HepG2 (cell line): Measurements from ENCODE around the gene SAMD13. TPM values are rescaled to one million over a fixed set of nuclear protein-coding genes. Genes with fewer than 3 reads are reported as not detected.

Source experiments
- ATAC-seq: fragments of 200-7000 bp; cut with Tn5 transposase; 3 replicates; pipeline ENCODE4 v1.9.1; 2020; ENCODE audit warnings: mild to moderate bottlenecking, moderate library complexity
- BruUV-seq: library from RNA; stranded (reverse); fragments of 400-500 nt; replicated peaks from 2 replicates; lab custom pipeline; 2021; lab: Mats Ljungman, UMichigan
- CTCF ChIA-PET: fragments of 300-600 bp; formaldehyde crosslinking; extraction: SDS; loops from one replicate; lab custom pipeline; 2021; ENCODE audit warnings: low total read pairs, inconsistent platforms, low intra/inter-chr PET ratio; lab: Yijun Ruan, JAX
- POLR2A ChIA-PET: fragments of 350-600 bp; sonication (Branson Sonifier 250); formaldehyde crosslinking; loops from one replicate; lab custom pipeline; 2020; ENCODE audit warnings: antibody characterized with exemption, inconsistent platforms; lab: Yijun Ruan, JAX
- DNase-seq: peaks from one replicate; pipeline ENCODE4 v3.0.0-alpha.2; 2015; ENCODE audit warnings: low spot score
- FAIRE-seq: peaks from 3 replicates; lab custom pipeline; 2011; peaks lifted over from hg19 to GRCh38; lab: Jason Lieb, UNC
- H2AFZ ChIP-seq: one replicate; pipeline ENCODE4 v1.6.1; 2011; ENCODE audit warnings: low read length, inconsistent platforms
- H3K27ac ChIP-seq: fragments of 300-600 bp; 3 replicates; pipeline ENCODE4 v1.8.0; 2011; ENCODE audit warnings: mixed run types, mild to moderate bottlenecking, mixed read lengths, low read length, inconsistent platforms; ENCODE audit not compliant: insufficient read depth; ENCODE audit errors: extremely low read length
- H3K27me3 ChIP-seq, 2 experiments: fragments of 200-600 bp in 1 of 2; 2 replicates in 1 of 2; 3 replicates in 1 of 2; pipeline versions ENCODE4 v1.6.0 to v1.8.0; 2011; ENCODE audit warnings: low read length in 2 of 2, mild to moderate bottlenecking in 2 of 2, moderate library complexity in 2 of 2, inconsistent platforms in 1 of 2; ENCODE audit not compliant: insufficient read depth in 2 of 2, control insufficient read depth in 1 of 2
- H3K36me3 ChIP-seq, 2 experiments: fragments of 200-600 bp in 1 of 2; replicated peaks in 1 of 2; 2 replicates in 1 of 2; 3 replicates in 1 of 2; pipeline versions ENCODE4 v1.5.1 to v1.8.0; 2011; ENCODE audit warnings: low read length in 2 of 2, inconsistent platforms in 1 of 2; ENCODE audit not compliant: insufficient read depth in 2 of 2, control insufficient read depth in 1 of 2
- H3K4me1 ChIP-seq: 2 replicates; pipeline ENCODE4 v1.5.1; 2012; ENCODE audit warnings: low read length, inconsistent platforms; ENCODE audit not compliant: insufficient read depth
- H3K4me2 ChIP-seq: 2 replicates; pipeline ENCODE4 v1.6.0; 2011; ENCODE audit warnings: low read depth, low read length, inconsistent platforms
- H3K4me3 ChIP-seq, 3 experiments: fragments of 200-600 bp in 1 of 3; sonication (generic), shearing (Covaris generic) in 1 of 3; replicated peaks in 1 of 3; 2 replicates each; pipeline ENCODE4 v1.5.1; 2011 to 2016; ENCODE audit warnings: low read length in 3 of 3, inconsistent platforms in 2 of 3, low read depth in 2 of 3, mild to moderate bottlenecking in 2 of 3, control low read depth in 1 of 3, mixed read lengths in 1 of 3; ENCODE audit not compliant: insufficient read depth in 1 of 3
- H3K79me2 ChIP-seq: one replicate; pipeline ENCODE4 v1.6.1; 2011; ENCODE audit warnings: low read length, inconsistent platforms; ENCODE audit not compliant: insufficient read depth
- H3K9ac ChIP-seq: 2 replicates; pipeline ENCODE4 v1.6.0; 2011; ENCODE audit warnings: mild to moderate bottlenecking, low read depth, low read length, inconsistent platforms; ENCODE audit not compliant: insufficient read depth
- H3K9me3 ChIP-seq: 2 replicates; pipeline ENCODE4 v1.5.1; 2012; ENCODE audit warnings: mild to moderate bottlenecking, low read length
- H4K20me1 ChIP-seq: 2 replicates; pipeline ENCODE4 v1.6.0; 2011; ENCODE audit warnings: inconsistent platforms, mild to moderate bottlenecking, low read length, moderate library complexity; ENCODE audit not compliant: insufficient read depth
- AKNA ChIP-seq: sonication (generic); formaldehyde crosslinking; IDR thresholded peaks from 2 replicates; pipeline ENCODE4 v1.4.0; 2020; ENCODE audit warnings: missing genetic modification reagents, borderline replicate concordance
- ASH2L ChIP-seq: fragments of 300-600, 200-600 bp; sonication (generic); IDR thresholded peaks from 2 replicates; pipeline ENCODE4 v1.7.0; 2017; ENCODE audit warnings: low read depth, mild to moderate bottlenecking, moderate library complexity, mixed read lengths, low read length; ENCODE audit not compliant: insufficient read length
- CCDC6 ChIP-seq: sonication (generic); formaldehyde crosslinking; IDR thresholded peaks from 2 replicates; pipeline ENCODE4 v1.8.1; 2022; ENCODE audit warnings: mild to moderate bottlenecking, missing genetic modification reagents, moderate library complexity
- KMT2B ChIP-seq: IDR thresholded peaks from 2 replicates; pipeline ENCODE4 v1.6.1; 2016; ENCODE audit warnings: missing genetic modification reagents, missing compliant biosample characterization
- MAF1 ChIP-seq: sonication (generic); formaldehyde crosslinking; IDR thresholded peaks from 2 replicates; pipeline ENCODE4 v1.5.0; 2020; ENCODE audit warnings: missing genetic modification reagents, borderline replicate concordance
- NR3C1 ChIP-seq: sonication (generic); formaldehyde crosslinking; IDR thresholded peaks from 2 replicates; pipeline ENCODE4 v1.4.0; 2020; ENCODE audit warnings: missing genetic modification reagents
- PREB ChIP-seq: sonication (generic); formaldehyde crosslinking; IDR thresholded peaks from 2 replicates; pipeline ENCODE4 v1.4.0; 2020; ENCODE audit warnings: missing genetic modification reagents
- RFX1 ChIP-seq: fragments of 450-650 bp; IDR thresholded peaks from 2 replicates; pipeline ENCODE4 v1.6.1; 2017
- STAG1 ChIP-seq: sonication (generic); formaldehyde crosslinking; IDR thresholded peaks from 2 replicates; pipeline ENCODE4 v1.4.0; 2020; ENCODE audit warnings: missing genetic modification reagents
- TFAP4 ChIP-seq: sonication (generic); IDR thresholded peaks from 2 replicates; pipeline ENCODE4 v1.6.1; 2016; ENCODE audit warnings: low read depth, borderline replicate concordance
- ZNF3 ChIP-seq: IDR thresholded peaks from 2 replicates; pipeline ENCODE4 v1.7.0; 2017; ENCODE audit warnings: inconsistent platforms
- ZNF781 ChIP-seq: sonication (generic); formaldehyde crosslinking; IDR thresholded peaks from 2 replicates; pipeline ENCODE4 v1.5.1; 2020; ENCODE audit warnings: borderline replicate concordance, mild to moderate bottlenecking, missing genetic modification reagents; ENCODE audit errors: not compliant biosample characterization
- WGBS: methylation state at CpG from one replicate; pipeline ENCODE4 v1.1.6; 2017; ENCODE audit warnings: low lambda C conversion rate; 5-methylcytosine and 5-hydroxymethylcytosine counted together
- in situ Hi-C: cut with HindIII; loops from 2 replicates; pipeline ENCODE4 v1.10.0; 2017; ENCODE audit warnings: low pct_unique_long_range_greater_than_20kb; ENCODE audit not compliant: extremely low pct_ligation_motif_present
- intact Hi-C: fragments of 100-400 bp; cut with micrococcal nuclease; formaldehyde crosslinking; loops from one replicate; pipeline ENCODE4 v1.10.0; 2022; ENCODE audit not compliant: unreplicated experiment
- polyA plus RNA-seq, 8 experiments: library from polyadenylated mRNA; depleted of rRNA in 3 of 8; stranded (reverse) in 7 of 8; unstranded in 1 of 8; fragments of >200 nt; fragmentation: Illumina TruSeq in 4 of 8; extraction: Trizol in 4 of 8; gene quantifications; 2 replicates each; pipeline versions ENCODE4 v1.2.1 to v1.2.3, GENCODE V29; 2011 to 2016; ENCODE audit warnings: low read depth in 4 of 8, missing spikeins in 1 of 8, mixed read lengths in 1 of 8; ENCODE audit not compliant: insufficient read depth in 1 of 8
- total RNA-seq, 5 experiments: library from RNA; depleted of rRNA; stranded (reverse); fragments of >200 nt; fragmentation: Illumina TruSeq; extraction: Trizol; gene quantifications; 2 replicates each; pipeline ENCODE4 v1.2.3, GENCODE V29; 2016; ENCODE audit warnings: low read depth in 1 of 5
- TF ChIP-seq, protein P1 (sequence below): sonication (generic); formaldehyde crosslinking; IDR thresholded peaks from 2 replicates; pipeline ENCODE4 v1.5.1; 2020; ENCODE audit warnings: missing genetic modification reagents, mild to moderate bottlenecking, borderline replicate concordance

Gene SAMD13
- total and polyA plus RNA-seq, 2 of the 13 experiments (the other 11 are each of a cell fraction or from before 2014, with no cell fraction given): 0.09 to 0.18 TPM

DNA sequence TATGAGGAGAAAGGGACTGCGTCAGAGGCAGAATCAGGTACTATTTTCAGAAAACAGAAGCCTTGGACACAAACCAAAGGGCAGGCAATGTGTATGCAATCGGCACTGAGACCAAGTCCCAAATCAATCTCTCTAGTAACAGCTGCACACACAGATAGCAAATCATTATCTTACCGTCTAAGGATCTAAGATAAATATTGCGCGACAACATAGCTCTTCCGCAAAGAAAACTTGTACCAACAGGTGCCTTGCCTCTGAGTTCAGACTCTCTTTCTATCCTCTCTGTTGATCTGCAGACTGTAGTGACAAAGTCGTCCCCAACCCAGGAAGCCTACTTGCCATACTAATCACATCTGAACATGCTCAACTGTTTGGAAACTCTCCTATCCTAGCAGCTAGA, 22.6 kb upstream of the SAMD13 start:
- Histone ChIP-seq H3K9me3 (no peaks in the 10 kb centered on the region), H3K27me3 (no peaks in the 10 kb centered on the region), H3K9ac (no peak overlapping the region), H3K79me2 (no peaks in the 10 kb centered on the region), H3K4me3 (no peak overlapping the region), H3K4me1 (no peaks in the 10 kb centered on the region), H3K36me3 (no peaks in the 10 kb centered on the region), H4K20me1 (no peaks in the 10 kb centered on the region), H3K4me2 (no peak overlapping the region), H3K27ac (no peak overlapping the region), H2AFZ (no peak overlapping the region)
- WGBS: 0% methylated on average over 7 of the region's 7 CpGs
- CTCF ChIA-PET: no interaction called here
- FAIRE-seq (no peak), DNase-seq (no peak), ATAC-seq (peak; percentile 67)
- intact Hi-C loops: no loop called here
- TF ChIP-seq NR3C1: no peak
- no peak for TF ChIP-seq MAF1 (CRISPR knock-in tag)
- no peak for TF ChIP-seq AKNA (CRISPR knock-in tag)
- no peak for TF ChIP-seq ASH2L
- no peak for TF ChIP-seq RFX1
- no peak for TF ChIP-seq TFAP4
- TF ChIP-seq STAG1 (CRISPR knock-in tag): no peak
- no peak for TF ChIP-seq KMT2B
- TF ChIP-seq, protein P1, sequence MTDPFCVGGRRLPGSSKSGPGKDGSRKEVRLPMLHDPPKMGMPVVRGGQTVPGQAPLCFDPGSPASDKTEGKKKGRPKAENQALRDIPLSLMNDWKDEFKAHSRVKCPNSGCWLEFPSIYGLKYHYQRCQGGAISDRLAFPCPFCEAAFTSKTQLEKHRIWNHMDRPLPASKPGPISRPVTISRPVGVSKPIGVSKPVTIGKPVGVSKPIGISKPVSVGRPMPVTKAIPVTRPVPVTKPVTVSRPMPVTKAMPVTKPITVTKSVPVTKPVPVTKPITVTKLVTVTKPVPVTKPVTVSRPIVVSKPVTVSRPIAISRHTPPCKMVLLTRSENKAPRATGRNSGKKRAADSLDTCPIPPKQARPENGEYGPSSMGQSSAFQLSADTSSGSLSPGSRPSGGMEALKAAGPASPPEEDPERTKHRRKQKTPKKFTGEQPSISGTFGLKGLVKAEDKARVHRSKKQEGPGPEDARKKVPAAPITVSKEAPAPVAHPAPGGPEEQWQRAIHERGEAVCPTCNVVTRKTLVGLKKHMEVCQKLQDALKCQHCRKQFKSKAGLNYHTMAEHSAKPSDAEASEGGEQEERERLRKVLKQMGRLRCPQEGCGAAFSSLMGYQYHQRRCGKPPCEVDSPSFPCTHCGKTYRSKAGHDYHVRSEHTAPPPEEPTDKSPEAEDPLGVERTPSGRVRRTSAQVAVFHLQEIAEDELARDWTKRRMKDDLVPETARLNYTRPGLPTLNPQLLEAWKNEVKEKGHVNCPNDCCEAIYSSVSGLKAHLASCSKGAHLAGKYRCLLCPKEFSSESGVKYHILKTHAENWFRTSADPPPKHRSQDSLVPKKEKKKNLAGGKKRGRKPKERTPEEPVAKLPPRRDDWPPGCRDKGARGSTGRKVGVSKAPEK (CRISPR knock-in tag): no peak
- no peak for TF ChIP-seq CCDC6
- no peak for TF ChIP-seq ZNF781 (CRISPR knock-in tag)
- no peak for TF ChIP-seq PREB (CRISPR knock-in tag)
- TF ChIP-seq ZNF3: no peak
- in situ Hi-C loops: no loop called here
- POLR2A ChIA-PET: no interaction called here
- no TSS peak for BruUV-seq
